Gastrocnemius medialis (tissue), 4 donors: Measurements from ENCODE around the gene SCN5A.

ENCODE experiments used
- POLR2A ChIP-seq, 2 donors: fragments of 450-650 bp; IDR thresholded peaks; one replicate each; pipeline ENCODE4 v1.6.1; 2017; ENCODE audit warnings: antibody characterized with exemption in 2 of 2, mild to moderate bottlenecking in 2 of 2, moderate library complexity in 2 of 2
- TF ChIP-seq, protein P1 (sequence below), 5 experiments: fragments of 450-650 bp in 3 of 5; fragments of 200-600 bp in 2 of 5; sonication (generic) in 2 of 5; IDR thresholded peaks in 4 of 5; conservative IDR thresholded peaks in 1 of 5; 1 replicate in 4 of 5; 2 replicates in 1 of 5; pipeline ENCODE4 v1.5.1; 2016 to 2019; ENCODE audit warnings: antibody characterized with exemption in 5 of 5, mild to moderate bottlenecking in 3 of 5, moderate library complexity in 3 of 5

DNA sequence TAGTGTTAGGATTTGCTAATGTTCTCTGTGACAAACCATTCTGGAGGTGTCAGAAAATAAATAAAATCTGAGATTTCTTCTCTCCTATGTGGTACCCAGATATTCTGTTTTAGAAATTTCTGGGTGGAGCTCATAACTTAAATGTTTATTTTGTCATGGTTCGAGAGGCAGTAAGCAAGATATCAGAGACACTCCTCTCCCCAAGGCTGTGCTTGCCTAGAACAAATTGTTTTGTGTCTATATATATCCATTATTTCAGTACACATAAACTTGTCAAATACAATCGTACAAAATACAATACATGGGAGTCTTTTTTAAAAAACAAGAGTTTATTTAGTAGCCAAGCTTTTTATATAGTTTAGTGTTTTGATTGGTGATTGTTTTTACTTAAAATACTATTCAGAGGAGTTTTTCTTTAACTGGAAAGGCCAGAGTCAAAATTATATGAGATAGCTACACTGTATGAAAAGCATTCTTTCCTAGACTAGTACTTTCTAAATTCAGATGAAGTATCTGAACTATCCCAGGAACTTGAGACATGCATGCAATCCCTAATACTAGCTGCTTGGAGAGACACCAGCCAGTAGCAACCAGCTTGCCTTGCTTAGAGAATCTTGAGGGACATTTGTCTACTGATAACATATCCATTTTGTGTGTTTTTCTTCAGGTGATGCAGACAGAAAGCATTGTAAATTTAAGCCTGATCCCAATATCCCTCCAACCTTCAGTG lies 148.6 kb downstream of the SCN5A start:
- TF ChIP-seq, protein P1, sequence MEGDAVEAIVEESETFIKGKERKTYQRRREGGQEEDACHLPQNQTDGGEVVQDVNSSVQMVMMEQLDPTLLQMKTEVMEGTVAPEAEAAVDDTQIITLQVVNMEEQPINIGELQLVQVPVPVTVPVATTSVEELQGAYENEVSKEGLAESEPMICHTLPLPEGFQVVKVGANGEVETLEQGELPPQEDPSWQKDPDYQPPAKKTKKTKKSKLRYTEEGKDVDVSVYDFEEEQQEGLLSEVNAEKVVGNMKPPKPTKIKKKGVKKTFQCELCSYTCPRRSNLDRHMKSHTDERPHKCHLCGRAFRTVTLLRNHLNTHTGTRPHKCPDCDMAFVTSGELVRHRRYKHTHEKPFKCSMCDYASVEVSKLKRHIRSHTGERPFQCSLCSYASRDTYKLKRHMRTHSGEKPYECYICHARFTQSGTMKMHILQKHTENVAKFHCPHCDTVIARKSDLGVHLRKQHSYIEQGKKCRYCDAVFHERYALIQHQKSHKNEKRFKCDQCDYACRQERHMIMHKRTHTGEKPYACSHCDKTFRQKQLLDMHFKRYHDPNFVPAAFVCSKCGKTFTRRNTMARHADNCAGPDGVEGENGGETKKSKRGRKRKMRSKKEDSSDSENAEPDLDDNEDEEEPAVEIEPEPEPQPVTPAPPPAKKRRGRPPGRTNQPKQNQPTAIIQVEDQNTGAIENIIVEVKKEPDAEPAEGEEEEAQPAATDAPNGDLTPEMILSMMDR (IDR thresholded peaks at IDR 0.05 in 4 of 5, conservative IDR thresholded peaks at IDR 0.05 in 1 of 5): no peak
- no peak for TF ChIP-seq POLR2A (IDR thresholded peaks at IDR 0.05)
